WTC11 (cell line): Measurements from ENCODE around the gene PKNOX1.

Experiments
- JUN ChIP-seq: sonication (generic); formaldehyde crosslinking; IDR thresholded peaks from 2 replicates; pipeline ENCODE4 v1.8.0; 2023; ENCODE audit warnings: mild to moderate bottlenecking, missing genetic modification reagents
- MAX ChIP-seq: sonication (generic); formaldehyde crosslinking; IDR thresholded peaks from 2 replicates; pipeline ENCODE4 v1.8.0; 2022; ENCODE audit warnings: mild to moderate bottlenecking, missing genetic modification reagents
- NR3C1 ChIP-seq: sonication (generic); formaldehyde crosslinking; conservative IDR thresholded peaks from 2 replicates; pipeline ENCODE4 v1.8.1; 2023; ENCODE audit warnings: low read depth, mild to moderate bottlenecking, missing genetic modification reagents
- SMAD4 ChIP-seq: sonication (generic); formaldehyde crosslinking; IDR thresholded peaks from 2 replicates; pipeline ENCODE4 v1.8.0; 2022; ENCODE audit warnings: mild to moderate bottlenecking, missing genetic modification reagents
- TF ChIP-seq, protein P1 (sequence below): fragments of 200-600 bp; IDR thresholded peaks from 2 replicates; pipeline ENCODE4 v1.8.0; 2022; ENCODE audit warnings: antibody characterized with exemption

GRCh38 chr21:42941696-42942085 is 32.7 kb upstream of the PKNOX1 start:
- TF ChIP-seq, protein P1, sequence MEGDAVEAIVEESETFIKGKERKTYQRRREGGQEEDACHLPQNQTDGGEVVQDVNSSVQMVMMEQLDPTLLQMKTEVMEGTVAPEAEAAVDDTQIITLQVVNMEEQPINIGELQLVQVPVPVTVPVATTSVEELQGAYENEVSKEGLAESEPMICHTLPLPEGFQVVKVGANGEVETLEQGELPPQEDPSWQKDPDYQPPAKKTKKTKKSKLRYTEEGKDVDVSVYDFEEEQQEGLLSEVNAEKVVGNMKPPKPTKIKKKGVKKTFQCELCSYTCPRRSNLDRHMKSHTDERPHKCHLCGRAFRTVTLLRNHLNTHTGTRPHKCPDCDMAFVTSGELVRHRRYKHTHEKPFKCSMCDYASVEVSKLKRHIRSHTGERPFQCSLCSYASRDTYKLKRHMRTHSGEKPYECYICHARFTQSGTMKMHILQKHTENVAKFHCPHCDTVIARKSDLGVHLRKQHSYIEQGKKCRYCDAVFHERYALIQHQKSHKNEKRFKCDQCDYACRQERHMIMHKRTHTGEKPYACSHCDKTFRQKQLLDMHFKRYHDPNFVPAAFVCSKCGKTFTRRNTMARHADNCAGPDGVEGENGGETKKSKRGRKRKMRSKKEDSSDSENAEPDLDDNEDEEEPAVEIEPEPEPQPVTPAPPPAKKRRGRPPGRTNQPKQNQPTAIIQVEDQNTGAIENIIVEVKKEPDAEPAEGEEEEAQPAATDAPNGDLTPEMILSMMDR, result no peak
- TF ChIP-seq JUN, result no peak
- no peak for TF ChIP-seq MAX (CRISPR knock-in tag)
- TF ChIP-seq SMAD4 (CRISPR knock-in tag), result no peak
- TF ChIP-seq NR3C1 (CRISPR knock-in tag), result no peak
